ENCODE results near the gene GALNT16.
"Not testable (repeated sequence)": the region's sequence is repeated elsewhere in the genome, so short reads cannot be mapped to it uniquely, and the experiment has no call there.

Gene GALNT16

GRCh38 chr14:69275331-69275730 lies 15.4 kb downstream of the GALNT16 start (continued):
- TF ChIP-seq, protein P1, sequence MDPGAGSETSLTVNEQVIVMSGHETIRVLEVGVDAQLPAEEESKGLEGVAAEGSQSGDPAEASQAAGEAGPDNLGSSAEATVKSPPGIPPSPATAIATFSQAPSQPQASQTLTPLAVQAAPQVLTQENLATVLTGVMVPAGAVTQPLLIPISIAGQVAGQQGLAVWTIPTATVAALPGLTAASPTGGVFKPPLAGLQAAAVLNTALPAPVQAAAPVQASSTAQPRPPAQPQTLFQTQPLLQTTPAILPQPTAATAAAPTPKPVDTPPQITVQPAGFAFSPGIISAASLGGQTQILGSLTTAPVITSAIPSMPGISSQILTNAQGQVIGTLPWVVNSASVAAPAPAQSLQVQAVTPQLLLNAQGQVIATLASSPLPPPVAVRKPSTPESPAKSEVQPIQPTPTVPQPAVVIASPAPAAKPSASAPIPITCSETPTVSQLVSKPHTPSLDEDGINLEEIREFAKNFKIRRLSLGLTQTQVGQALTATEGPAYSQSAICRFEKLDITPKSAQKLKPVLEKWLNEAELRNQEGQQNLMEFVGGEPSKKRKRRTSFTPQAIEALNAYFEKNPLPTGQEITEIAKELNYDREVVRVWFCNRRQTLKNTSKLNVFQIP (CRISPR knock-in tag; IDR thresholded peaks at IDR 0.05; ENCODE audit: borderline replicate concordance, low read depth), result no peak

DNA sequence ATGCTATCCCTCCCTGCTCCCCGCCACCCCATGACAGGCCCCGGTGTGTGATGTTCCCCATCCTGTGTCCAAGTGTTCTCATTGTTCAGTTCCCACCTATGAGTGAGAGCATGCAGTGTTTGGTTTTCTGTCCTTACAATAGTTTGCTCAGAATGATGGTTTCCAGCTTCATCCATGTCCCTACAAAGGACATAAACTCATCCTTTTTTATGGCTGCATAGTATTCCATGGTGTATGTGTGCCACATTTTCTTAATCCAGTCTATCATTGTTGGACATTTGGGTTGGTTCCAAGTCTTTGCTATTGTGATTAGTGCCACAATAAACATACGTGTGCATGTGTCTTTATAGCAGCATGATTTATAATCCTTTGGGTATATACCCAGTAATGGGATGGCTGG lies 17.4 kb downstream of the GALNT16 start:
- not testable (repeated sequence) for ATAC-seq

DNA sequence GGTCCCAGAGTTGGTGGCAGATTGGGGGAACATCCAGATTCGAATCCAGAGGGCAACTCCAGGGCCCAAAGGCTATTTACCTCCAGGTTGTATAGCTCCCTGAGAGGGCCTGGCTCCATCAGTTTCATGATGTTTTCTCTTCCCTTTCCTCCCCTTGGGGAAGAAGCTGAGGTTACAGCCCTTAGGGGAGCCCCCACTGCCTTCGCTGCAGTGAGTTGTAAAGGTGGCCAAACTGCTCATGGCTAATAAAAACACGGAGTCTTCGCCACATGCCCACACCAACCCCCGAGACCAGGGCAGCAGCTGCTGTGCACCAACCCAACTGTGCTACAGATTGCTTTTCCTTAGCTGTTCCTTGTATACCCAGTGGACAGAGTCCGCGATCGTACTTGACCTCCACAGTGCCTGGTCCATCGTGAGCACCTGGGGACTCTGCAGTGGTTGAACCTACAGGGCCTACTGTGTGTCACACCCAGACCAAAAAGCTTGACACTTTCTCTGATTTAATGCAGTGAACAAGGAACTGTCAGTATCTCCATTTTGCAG lies 20.9 kb downstream of the GALNT16 start:
- TF ChIP-seq CREB5 (CRISPR knock-in tag; IDR thresholded peaks at IDR 0.05; ENCODE audit: low read depth), result no peak
- no peak for TF ChIP-seq TCF4 (CRISPR knock-in tag; IDR thresholded peaks at IDR 0.05; ENCODE audit: borderline replicate concordance)
- TF ChIP-seq ZNF8 (CRISPR knock-in tag; IDR thresholded peaks at IDR 0.05), result no peak
- TF ChIP-seq ZFP3 (CRISPR knock-in tag; IDR thresholded peaks at IDR 0.05), result no peak
- TF ChIP-seq CSDC2 (CRISPR knock-in tag; IDR thresholded peaks at IDR 0.05), result no peak
- no peak for ATAC-seq

- no peak for TF ChIP-seq ISL1 (CRISPR knock-in tag; IDR thresholded peaks at IDR 0.05)
- TF ChIP-seq SNAI2 (CRISPR knock-in tag; IDR thresholded peaks at IDR 0.05), result no peak
- TF ChIP-seq CSDC2 (CRISPR knock-in tag; IDR thresholded peaks at IDR 0.05), result no peak
- TF ChIP-seq, protein P2, sequence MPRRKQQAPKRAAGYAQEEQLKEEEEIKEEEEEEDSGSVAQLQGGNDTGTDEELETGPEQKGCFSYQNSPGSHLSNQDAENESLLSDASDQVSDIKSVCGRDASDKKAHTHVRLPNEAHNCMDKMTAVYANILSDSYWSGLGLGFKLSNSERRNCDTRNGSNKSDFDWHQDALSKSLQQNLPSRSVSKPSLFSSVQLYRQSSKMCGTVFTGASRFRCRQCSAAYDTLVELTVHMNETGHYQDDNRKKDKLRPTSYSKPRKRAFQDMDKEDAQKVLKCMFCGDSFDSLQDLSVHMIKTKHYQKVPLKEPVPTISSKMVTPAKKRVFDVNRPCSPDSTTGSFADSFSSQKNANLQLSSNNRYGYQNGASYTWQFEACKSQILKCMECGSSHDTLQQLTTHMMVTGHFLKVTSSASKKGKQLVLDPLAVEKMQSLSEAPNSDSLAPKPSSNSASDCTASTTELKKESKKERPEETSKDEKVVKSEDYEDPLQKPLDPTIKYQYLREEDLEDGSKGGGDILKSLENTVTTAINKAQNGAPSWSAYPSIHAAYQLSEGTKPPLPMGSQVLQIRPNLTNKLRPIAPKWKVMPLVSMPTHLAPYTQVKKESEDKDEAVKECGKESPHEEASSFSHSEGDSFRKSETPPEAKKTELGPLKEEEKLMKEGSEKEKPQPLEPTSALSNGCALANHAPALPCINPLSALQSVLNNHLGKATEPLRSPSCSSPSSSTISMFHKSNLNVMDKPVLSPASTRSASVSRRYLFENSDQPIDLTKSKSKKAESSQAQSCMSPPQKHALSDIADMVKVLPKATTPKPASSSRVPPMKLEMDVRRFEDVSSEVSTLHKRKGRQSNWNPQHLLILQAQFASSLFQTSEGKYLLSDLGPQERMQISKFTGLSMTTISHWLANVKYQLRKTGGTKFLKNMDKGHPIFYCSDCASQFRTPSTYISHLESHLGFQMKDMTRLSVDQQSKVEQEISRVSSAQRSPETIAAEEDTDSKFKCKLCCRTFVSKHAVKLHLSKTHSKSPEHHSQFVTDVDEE (CRISPR knock-in tag; IDR thresholded peaks at IDR 0.05), result no peak
- no peak for TF ChIP-seq OSR1 (CRISPR knock-in tag; IDR thresholded peaks at IDR 0.05)
- no peak for TF ChIP-seq CREB5 (CRISPR knock-in tag; IDR thresholded peaks at IDR 0.05; ENCODE audit: low read depth)
- TF ChIP-seq PPARA (CRISPR knock-in tag; IDR thresholded peaks at IDR 0.05; ENCODE audit: borderline replicate concordance), result no peak
- no peak for TF ChIP-seq ZNF565 (CRISPR knock-in tag; conservative IDR thresholded peaks at IDR 0.05; ENCODE audit: low read depth)
- no peak for ATAC-seq
Observed at GRCh38 chr14:69281450-69282169, 21.7 kb downstream of the GALNT16 start.

DNA sequence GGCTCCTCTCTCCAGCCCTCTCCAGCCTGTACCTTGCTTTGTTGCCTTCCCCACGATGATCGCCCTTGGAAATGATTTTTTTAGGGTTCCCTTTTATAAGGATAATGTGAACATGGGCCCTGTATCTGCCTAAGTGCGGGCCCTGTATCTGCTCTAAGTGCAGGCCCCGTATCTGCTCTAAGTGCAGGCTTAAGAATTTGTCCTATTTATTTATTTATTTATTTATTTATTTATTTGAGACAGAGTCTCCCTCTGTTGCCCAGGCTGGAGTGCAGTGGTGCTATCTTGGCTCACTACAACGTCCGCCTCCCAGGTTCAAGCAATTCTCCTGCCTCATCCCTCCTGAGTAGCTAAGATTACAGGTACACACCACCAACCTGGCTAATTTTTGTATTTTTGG lies 22.5 kb downstream of the GALNT16 start:
- ATAC-seq, result no peak
- TF ChIP-seq RARB (CRISPR knock-in tag; IDR thresholded peaks at IDR 0.05) (no peak), ISL1 (CRISPR knock-in tag; IDR thresholded peaks at IDR 0.05) (no peak), TCF4 (CRISPR knock-in tag; IDR thresholded peaks at IDR 0.05; ENCODE audit: borderline replicate concordance) (no peak), CSDC2 (CRISPR knock-in tag; IDR thresholded peaks at IDR 0.05) (no peak), ZFP3 (CRISPR knock-in tag; IDR thresholded peaks at IDR 0.05) (no peak), SNAI2 (CRISPR knock-in tag; IDR thresholded peaks at IDR 0.05) (no peak), ZNF565 (CRISPR knock-in tag; conservative IDR thresholded peaks at IDR 0.05; ENCODE audit: low read depth) (no peak), TOX (CRISPR knock-in tag; IDR thresholded peaks at IDR 0.05; ENCODE audit: borderline replicate concordance) (no peak), ZNF8 (CRISPR knock-in tag; IDR thresholded peaks at IDR 0.05) (no peak), CREB5 (CRISPR knock-in tag; IDR thresholded peaks at IDR 0.05; ENCODE audit: low read depth) (no peak), OSR1 (CRISPR knock-in tag; IDR thresholded peaks at IDR 0.05) (no peak), ZNF70 (CRISPR knock-in tag; IDR thresholded peaks at IDR 0.05) (no peak), ARNTL (CRISPR knock-in tag; IDR thresholded peaks at IDR 0.05; ENCODE audit: borderline replicate concordance, low read depth) (no peak), ZFP30 (CRISPR knock-in tag; IDR thresholded peaks at IDR 0.05) (no peak), BACH2 (CRISPR knock-in tag; IDR thresholded peaks at IDR 0.05; ENCODE audit: borderline replicate concordance) (no peak), ESRRG (CRISPR knock-in tag; IDR thresholded peaks at IDR 0.05) (no peak), PPARA (CRISPR knock-in tag; IDR thresholded peaks at IDR 0.05; ENCODE audit: borderline replicate concordance) (no peak), GLIS3 (CRISPR knock-in tag; IDR thresholded peaks at IDR 0.05) (no peak)
- TF ChIP-seq, protein P3, sequence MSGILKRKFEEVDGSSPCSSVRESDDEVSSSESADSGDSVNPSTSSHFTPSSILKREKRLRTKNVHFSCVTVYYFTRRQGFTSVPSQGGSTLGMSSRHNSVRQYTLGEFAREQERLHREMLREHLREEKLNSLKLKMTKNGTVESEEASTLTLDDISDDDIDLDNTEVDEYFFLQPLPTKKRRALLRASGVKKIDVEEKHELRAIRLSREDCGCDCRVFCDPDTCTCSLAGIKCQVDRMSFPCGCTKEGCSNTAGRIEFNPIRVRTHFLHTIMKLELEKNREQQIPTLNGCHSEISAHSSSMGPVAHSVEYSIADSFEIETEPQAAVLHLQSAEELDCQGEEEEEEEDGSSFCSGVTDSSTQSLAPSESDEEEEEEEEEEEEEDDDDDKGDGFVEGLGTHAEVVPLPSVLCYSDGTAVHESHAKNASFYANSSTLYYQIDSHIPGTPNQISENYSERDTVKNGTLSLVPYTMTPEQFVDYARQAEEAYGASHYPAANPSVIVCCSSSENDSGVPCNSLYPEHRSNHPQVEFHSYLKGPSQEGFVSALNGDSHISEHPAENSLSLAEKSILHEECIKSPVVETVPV (CRISPR knock-in tag; IDR thresholded peaks at IDR 0.05), result no peak

Data from SK-N-SH treated with all-trans-retinoic acid at 6 μM for 48 hours (cell line).